Measurements from ENCODE around the gene MAGI2. TPM values are rescaled to one million over a fixed set of nuclear protein-coding genes. Genes with fewer than 3 reads are reported as not detected.

The MAGI2 gene
- total RNA-seq, 3 donors from 2014 or later, result 0.10 to 0.16 (median 0.14) TPM

DNA sequence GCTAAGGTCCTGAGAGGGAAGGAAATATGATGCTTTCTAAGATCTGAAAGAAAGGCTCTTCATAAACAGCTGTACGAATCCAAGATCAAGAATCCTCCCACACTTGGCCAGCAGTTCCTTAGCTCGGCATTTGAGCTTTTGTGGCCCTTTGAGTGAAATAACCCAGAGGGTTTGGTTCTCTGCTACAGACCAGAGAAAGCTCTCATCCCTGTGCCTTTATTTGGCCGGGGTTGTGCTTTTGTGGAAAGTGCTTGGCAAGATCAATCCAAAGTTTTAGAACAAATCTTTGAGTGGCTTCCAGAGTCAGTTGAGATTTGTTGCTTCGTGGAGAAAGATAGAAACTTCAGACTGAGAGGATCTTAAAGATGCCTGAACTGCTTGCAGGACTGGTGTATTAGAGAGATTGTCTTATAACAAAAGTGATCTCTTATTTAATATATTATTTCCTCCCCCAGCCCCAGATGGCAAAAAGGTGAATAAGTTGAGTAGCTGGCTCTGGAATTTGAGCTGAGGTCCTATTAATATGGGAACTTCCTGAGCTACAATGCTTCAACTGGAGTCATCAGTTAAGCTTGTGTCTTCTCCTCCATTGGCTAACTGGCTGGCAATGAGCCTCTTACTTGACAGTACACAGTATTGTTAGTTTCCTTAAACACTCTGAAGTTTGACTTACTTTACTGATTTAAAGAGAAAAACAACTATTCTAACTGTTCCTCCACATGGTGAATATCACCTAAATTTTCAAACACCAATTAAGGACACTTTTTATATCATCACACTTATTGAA lies 687.3 kb downstream of the MAGI2 start:
- ATAC-seq, result no peak
- H3K36me3 Mint-ChIP-seq (ENCODE audit: insufficient read depth), result no peaks in the 10 kb centered on the region
- H3K4me1 Mint-ChIP-seq (ENCODE audit: low read depth), result no peaks in the 10 kb centered on the region
- H3K4me3 Mint-ChIP-seq, result no peak overlapping the region
- peaks cover 3% of the 10 kb centered on the region for H3K27me3 Mint-ChIP-seq (ENCODE audit: low read depth)
- no peaks in the 10 kb centered on the region for H3K9me3 Mint-ChIP-seq
- DNase-seq, result no peak

DNA sequence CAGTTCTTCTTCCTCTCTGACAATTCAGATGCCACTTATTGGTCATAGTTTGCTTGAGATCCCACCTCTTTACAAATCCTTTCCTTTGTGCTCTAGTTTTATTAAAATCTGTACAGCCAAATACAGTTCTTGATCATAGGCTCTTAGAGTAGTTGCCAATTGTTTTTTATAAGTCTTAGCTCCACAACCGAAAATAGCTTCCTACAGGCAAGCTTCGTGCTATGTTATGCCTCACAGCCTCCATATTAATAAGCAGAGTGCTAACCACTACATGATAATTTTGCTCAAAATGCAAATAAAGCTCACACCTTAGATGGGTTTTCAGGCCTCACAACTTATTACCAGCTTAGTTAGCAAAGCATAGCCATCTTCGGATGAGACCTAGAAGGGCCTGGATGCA lies 688.9 kb downstream of the MAGI2 start:
- no peak overlapping the region for H3K4me3 Mint-ChIP-seq
- no peaks in the 10 kb centered on the region for H3K9me3 Mint-ChIP-seq
- no peak for ATAC-seq
- H3K27me3 Mint-ChIP-seq (ENCODE audit: low read depth), result no peaks in the 10 kb centered on the region
- DNase-seq, result no peak
- no peaks in the 10 kb centered on the region for H3K4me1 Mint-ChIP-seq (ENCODE audit: low read depth)
- no peaks in the 10 kb centered on the region for H3K36me3 Mint-ChIP-seq (ENCODE audit: insufficient read depth)

DNA sequence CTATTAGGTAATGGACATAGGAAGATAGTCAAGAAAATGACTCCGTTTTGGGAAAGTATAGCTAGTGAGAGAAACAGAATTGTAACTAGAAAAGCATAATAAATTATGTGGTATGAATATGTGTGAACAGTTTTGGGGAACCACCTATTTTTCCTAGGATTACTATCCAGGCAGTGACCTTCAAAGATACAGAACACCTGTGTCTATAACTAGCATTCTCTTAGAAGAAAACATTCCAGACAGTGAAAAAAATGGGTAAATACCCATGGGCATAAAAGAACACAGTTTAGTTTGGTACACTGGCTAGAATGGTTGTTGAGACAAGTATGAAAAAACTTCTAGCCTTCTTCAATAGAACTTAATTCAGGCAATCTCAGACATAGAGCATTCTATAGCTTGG lies 690.8 kb downstream of the MAGI2 start:
- H3K4me3 Mint-ChIP-seq, result no peak overlapping the region
- ATAC-seq, result no peak

DNA sequence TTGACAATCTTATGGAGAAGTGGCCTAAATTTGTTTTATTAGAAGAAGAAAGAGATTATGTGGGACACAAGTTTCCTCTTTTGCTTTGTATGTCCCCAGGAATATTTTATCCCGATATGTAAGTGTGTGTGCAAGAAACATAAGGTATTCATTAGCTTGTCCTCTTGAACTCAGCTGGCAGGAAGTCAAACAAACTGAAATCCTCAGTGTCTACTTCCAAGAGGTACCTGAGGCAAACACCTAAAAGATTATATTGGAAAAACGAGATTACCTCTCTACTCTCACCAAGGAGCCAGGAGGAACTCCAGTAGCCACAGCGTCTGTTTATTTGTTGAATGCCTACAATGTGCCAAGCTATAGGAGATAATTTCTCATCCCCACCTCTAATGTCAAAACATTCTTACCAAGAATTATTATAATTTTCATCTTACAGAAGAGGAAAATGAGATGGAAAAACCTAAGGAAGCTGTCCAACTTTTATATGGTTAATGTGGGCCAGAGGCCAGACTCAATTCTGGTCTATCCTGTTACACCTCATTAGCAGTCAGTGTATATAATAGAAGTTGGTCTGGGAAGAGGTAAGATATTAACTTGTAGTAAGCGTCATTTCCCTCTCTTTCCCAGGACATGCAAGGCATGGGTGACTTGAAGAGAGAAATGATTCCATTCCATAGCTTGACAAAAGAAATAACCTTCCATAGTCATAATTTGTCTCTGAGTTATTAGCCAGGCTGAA lies 692.7 kb downstream of the MAGI2 start:
- DNase-seq, result no peak

More for the DNA sequence above, 690.8 kb downstream of the MAGI2 start:
- no peaks in the 10 kb centered on the region for H3K36me3 Mint-ChIP-seq (ENCODE audit: insufficient read depth)
- H3K9me3 Mint-ChIP-seq, result no peaks in the 10 kb centered on the region
- no peaks in the 10 kb centered on the region for H3K27me3 Mint-ChIP-seq (ENCODE audit: low read depth)
- no peaks in the 10 kb centered on the region for H3K4me1 Mint-ChIP-seq (ENCODE audit: low read depth)
- no peak for DNase-seq

GRCh38 chr7:78752554-78752953 lies 700.9 kb downstream of the MAGI2 start:
- Mint-ChIP-seq H3K9me3 (peaks cover 13% of the 10 kb centered on the region), H3K4me3 (no peak overlapping the region), H3K27me3 (ENCODE audit: low read depth) (no peaks in the 10 kb centered on the region), H3K36me3 (ENCODE audit: insufficient read depth) (no peaks in the 10 kb centered on the region), H3K4me1 (ENCODE audit: low read depth) (no peaks in the 10 kb centered on the region)
- DNase-seq (no peak), ATAC-seq (no peak)

More for the DNA sequence above, 692.7 kb downstream of the MAGI2 start:
- peaks cover 5% of the 10 kb centered on the region for H3K9me3 Mint-ChIP-seq
- no peaks in the 10 kb centered on the region for H3K4me1 Mint-ChIP-seq (ENCODE audit: low read depth)
- no peaks in the 10 kb centered on the region for H3K36me3 Mint-ChIP-seq (ENCODE audit: insufficient read depth)
- ATAC-seq, result no peak
- H3K4me3 Mint-ChIP-seq, result no peak overlapping the region
- no peaks in the 10 kb centered on the region for H3K27me3 Mint-ChIP-seq (ENCODE audit: low read depth)

- Mint-ChIP-seq H3K4me1 (ENCODE audit: low read depth) (no peaks in the 10 kb centered on the region), H3K4me3 (no peak overlapping the region), H3K9me3 (peaks cover 7% of the 10 kb centered on the region), H3K36me3 (ENCODE audit: insufficient read depth) (no peaks in the 10 kb centered on the region), H3K27me3 (ENCODE audit: low read depth) (no peaks in the 10 kb centered on the region)
- DNase-seq (no peak), ATAC-seq (no peak)
Observed at GRCh38 chr7:78751253-78751652, 702.2 kb downstream of the MAGI2 start.

GRCh38 chr7:78749052-78749746 lies 704.3 kb downstream of the MAGI2 start:
- Mint-ChIP-seq H3K4me3 (no peak overlapping the region), H3K9me3 (peaks cover 7% of the 10 kb centered on the region), H3K27me3 (ENCODE audit: low read depth) (no peaks in the 10 kb centered on the region), H3K36me3 (ENCODE audit: insufficient read depth) (no peaks in the 10 kb centered on the region), H3K4me1 (ENCODE audit: low read depth) (no peaks in the 10 kb centered on the region)
- DNase-seq (no peak), ATAC-seq (no peak)

DNA sequence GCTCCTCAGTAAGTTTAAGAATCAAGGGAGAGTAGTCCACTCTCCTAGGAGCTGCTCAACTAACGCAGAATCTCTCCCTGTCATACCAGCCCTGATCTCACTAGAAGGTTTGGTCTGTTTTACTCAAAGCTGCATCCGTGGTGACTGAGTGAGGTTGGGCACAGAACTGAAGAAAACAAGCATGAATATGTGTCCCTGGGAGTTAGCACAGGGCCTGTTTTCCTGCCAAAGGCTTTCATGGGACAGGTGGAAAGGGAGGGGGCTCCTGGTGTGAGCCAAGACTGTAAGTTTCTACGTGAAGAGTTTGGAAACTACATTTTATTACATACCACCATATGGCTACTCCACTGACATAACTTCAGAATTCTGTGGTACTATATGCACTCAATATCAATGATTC lies 705.9 kb downstream of the MAGI2 start:
- Mint-ChIP-seq H3K27me3 (ENCODE audit: low read depth) (no peaks in the 10 kb centered on the region), H3K9me3 (peaks cover 6% of the 10 kb centered on the region), H3K4me1 (ENCODE audit: low read depth) (no peaks in the 10 kb centered on the region), H3K4me3 (no peak overlapping the region), H3K36me3 (ENCODE audit: insufficient read depth) (no peaks in the 10 kb centered on the region)
- DNase-seq (no peak), ATAC-seq (no peak)

DNA sequence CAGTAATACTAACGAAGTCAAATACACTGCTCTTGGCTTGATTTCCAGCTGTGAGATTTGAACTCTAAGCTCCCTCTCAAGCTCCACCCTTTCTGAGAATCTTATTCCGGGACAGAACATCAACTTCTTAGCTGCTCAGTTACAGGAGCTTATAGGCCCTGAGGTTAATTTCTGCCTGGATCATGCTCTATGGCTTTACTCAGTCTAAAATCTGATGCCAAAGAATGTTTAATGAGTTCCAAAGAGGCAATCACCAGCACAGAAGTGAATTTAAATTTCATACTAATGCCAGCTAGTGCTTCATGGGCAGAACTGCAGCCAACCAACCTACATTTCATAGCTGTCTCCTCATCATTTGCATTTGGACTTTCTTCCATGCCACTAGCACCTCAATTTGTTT lies 707.2 kb downstream of the MAGI2 start:
- Mint-ChIP-seq H3K4me3 (no peak overlapping the region), H3K27me3 (ENCODE audit: low read depth) (no peaks in the 10 kb centered on the region), H3K4me1 (ENCODE audit: low read depth) (no peaks in the 10 kb centered on the region), H3K9me3 (peaks cover 3% of the 10 kb centered on the region), H3K36me3 (ENCODE audit: insufficient read depth) (no peaks in the 10 kb centered on the region)
- no peak for ATAC-seq
- DNase-seq, result no peak

- ATAC-seq, result no peak
Observed at GRCh38 chr7:78742694-78743093, 710.8 kb downstream of the MAGI2 start.

DNA sequence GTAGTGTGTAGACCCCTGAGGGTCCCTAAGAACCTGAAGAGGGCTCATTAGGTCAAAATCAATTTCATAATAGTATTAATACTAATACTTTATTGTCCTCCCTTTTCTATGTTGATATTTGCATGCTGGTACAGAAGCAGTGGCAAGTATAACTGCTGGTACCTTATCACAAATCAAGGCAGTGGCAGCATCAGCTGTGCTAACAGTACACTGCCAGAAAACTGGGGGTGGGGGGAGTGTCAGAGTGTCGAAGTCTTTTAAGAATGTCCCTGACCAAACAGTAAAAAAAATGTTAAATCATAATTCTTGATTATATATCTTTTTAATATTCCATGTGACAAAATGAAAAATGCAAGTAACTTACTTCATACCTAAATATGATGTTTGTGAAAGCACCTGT lies 716.9 kb downstream of the MAGI2 start:
- DNase-seq (no peak), ATAC-seq (no peak)
- H3K9me3 Mint-ChIP-seq, result no peaks in the 10 kb centered on the region
- no peaks in the 10 kb centered on the region for H3K4me1 Mint-ChIP-seq (ENCODE audit: low read depth)
- H3K27me3 Mint-ChIP-seq (ENCODE audit: low read depth), result no peaks in the 10 kb centered on the region
- no peaks in the 10 kb centered on the region for H3K36me3 Mint-ChIP-seq (ENCODE audit: insufficient read depth)
- H3K4me3 Mint-ChIP-seq, result no peak overlapping the region

More at GRCh38 chr7:78742694-78743093, 710.8 kb downstream of the MAGI2 start:
- Mint-ChIP-seq H3K27me3 (ENCODE audit: low read depth) (no peaks in the 10 kb centered on the region), H3K36me3 (ENCODE audit: insufficient read depth) (no peaks in the 10 kb centered on the region), H3K4me1 (ENCODE audit: low read depth) (no peaks in the 10 kb centered on the region), H3K9me3 (peaks cover 3% of the 10 kb centered on the region), H3K4me3 (no peak overlapping the region)
- no peak for DNase-seq

- ATAC-seq (no peak), DNase-seq (no peak)
- no peak overlapping the region for H3K4me3 Mint-ChIP-seq
- no peaks in the 10 kb centered on the region for H3K4me1 Mint-ChIP-seq (ENCODE audit: low read depth)
- H3K9me3 Mint-ChIP-seq, result no peaks in the 10 kb centered on the region
- H3K36me3 Mint-ChIP-seq (ENCODE audit: insufficient read depth), result no peaks in the 10 kb centered on the region
- no peaks in the 10 kb centered on the region for H3K27me3 Mint-ChIP-seq (ENCODE audit: low read depth)
Observed at GRCh38 chr7:78734626-78735025, 718.8 kb downstream of the MAGI2 start.

GRCh38 chr7:78720066-78720465 lies 733.4 kb downstream of the MAGI2 start:
- Mint-ChIP-seq H3K4me1 (ENCODE audit: low read depth) (no peaks in the 10 kb centered on the region), H3K4me3 (no peak overlapping the region), H3K27me3 (ENCODE audit: low read depth) (no peaks in the 10 kb centered on the region), H3K9me3 (peaks cover 10% of the 10 kb centered on the region), H3K36me3 (ENCODE audit: insufficient read depth) (no peaks in the 10 kb centered on the region)
- no peak for DNase-seq
- no peak for ATAC-seq

DNA sequence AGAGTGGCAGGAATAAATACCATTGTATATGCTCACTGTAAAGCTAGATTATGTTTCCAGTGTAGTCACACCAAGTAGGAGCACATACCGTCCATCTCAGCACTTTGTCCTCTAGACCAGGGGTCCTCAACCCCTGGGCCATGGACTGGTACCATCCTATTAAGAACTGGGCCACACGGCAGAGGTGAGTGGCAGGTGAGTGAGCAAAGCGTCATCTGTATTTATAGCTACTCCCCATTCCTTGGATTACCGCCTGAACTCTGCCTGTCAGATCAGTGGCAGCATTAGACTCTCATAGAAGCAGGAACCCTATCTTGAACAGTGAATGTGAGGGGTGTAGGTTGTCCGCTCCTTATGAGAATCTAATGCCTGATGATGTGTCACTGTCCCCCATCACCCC lies 735.3 kb downstream of the MAGI2 start:
- ATAC-seq, result no peak
- Mint-ChIP-seq H3K4me1 (ENCODE audit: low read depth) (no peaks in the 10 kb centered on the region), H3K4me3 (no peak overlapping the region)

More for the DNA sequence above, 735.3 kb downstream of the MAGI2 start:
- no peaks in the 10 kb centered on the region for H3K36me3 Mint-ChIP-seq (ENCODE audit: insufficient read depth)
- H3K9me3 Mint-ChIP-seq, result peaks cover under 1% of the 10 kb centered on the region
- no peak for DNase-seq
- H3K27me3 Mint-ChIP-seq (ENCODE audit: low read depth), result no peaks in the 10 kb centered on the region
